ENCODE results near the gene TUBGCP6.
A peak's percentile ranks its signal among the peaks of the same experiment; 100 is the strongest.

TUBGCP6 gene

DNA sequence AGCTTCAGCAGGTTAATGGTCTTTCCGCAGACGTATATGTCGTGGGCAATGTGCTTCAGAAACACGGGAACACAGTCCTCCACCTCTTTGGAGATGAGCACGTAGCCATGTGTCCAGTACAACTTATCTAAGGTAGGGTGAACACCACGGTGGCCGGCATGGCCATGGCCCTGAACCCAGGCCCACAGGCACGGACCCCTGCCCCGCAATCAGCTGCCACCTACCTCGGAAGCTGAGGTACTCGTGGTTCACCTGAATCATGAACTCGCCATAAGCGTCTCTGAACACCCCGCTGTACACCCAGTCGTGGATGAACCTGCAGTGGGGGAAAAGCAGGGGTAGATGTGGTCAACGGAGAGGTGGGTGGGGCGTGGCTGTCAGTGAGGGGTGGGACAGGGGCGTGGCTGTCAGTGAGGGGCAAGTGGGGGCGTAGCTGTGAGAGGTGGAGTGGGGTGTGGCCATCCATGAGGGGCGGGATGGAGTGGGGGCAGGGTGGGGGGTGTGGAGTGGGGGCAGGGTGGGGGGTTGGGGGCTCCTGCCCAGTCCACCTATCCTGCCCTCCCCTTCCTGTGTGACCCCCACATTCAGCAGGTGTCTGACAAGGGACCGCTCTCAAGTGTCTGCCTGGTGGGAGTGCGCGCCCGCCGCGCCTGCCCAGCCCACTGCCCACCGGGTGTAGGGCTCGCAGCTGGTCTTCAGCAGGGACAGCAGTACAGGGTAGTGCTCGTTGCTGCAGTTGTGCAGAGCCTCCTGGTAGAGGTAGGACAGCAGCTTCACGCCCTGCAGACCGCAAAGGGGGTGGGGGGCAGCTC, 18.6 kb downstream of the TUBGCP6 start:
- no peak for DNase-seq (ENCODE audit: low read depth)

DNA sequence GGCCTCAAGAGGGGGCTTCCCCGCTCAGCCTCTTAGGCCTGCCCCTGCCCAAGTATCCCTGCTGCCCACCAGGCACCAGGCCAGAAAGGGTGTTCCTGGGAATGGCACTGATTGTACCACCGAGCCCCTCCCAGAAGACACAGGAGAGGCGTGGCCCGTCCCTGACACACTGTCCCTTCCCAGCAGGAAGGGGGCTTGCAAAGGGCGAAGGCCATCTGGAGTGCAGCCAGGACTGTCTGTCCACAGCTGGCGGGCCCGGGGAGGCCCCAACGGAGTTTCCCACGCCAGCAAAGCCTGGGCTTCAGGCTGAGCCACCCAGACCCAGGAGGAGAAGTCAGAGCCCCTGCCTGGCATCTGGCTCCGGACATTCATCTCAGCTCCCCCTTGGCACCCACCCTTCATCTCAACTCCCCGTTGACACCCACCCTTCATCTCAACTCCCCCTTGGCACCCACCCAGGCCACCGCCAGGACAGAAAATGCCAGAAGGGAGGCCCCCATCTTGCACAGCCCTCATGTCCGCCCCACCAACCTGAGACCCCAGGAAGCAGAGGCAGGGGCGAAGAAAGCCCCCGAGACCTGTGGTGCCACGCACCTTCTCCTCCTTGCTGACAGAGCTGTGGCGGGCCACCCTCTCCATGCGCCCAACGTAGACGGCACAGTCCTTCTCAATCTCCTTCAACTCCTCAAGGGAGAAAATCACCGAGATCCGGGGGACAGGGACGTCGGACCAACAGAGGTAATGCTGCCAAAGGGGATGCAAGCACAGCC, 19.4 kb downstream of the TUBGCP6 start:
- DNase-seq (ENCODE audit: low read depth), result no peak

DNA sequence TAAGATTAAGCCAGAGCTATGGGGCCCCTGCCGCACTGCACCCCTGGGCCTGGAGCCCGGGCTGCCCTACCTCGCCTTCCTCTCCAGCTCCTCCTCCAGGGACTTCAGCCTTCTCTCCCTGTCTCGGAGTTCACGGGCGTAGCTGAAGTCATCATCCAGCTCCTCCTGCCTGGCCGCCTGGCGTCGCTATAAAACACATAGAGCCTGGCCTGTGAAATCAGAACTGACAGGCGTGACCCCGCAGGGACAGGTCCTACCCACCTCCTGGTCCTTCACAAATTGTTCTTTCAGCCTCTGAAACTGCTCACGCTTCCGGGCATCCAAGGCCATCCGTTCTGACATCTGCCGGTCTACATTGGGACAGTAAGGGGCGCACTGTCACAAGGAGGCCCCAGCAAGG, 20.8 kb downstream of the TUBGCP6 start:
- DNase-seq (ENCODE audit: low read depth), result no peak

DNA sequence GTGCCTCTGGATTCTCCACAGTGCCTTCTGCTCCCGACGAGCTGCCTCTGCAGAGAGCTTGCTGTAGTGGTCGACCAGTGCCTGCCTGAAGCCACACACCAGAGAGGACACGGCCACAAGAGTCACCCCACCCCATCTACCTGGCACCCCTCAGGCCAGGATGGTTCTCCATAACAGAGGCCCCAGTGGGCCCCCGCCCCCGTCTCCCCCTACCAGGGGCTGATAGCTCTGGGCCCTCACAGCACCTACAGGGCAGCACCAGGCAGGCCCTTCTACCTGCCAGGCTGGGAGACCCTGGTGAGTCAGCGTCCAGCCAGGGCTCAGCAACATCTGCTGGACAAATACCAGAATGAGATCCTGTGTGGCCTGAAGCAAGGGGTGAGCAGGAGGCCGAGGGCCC, 22.3 kb downstream of the TUBGCP6 start:
- DNase-seq (ENCODE audit: low read depth), result no peak

DNA sequence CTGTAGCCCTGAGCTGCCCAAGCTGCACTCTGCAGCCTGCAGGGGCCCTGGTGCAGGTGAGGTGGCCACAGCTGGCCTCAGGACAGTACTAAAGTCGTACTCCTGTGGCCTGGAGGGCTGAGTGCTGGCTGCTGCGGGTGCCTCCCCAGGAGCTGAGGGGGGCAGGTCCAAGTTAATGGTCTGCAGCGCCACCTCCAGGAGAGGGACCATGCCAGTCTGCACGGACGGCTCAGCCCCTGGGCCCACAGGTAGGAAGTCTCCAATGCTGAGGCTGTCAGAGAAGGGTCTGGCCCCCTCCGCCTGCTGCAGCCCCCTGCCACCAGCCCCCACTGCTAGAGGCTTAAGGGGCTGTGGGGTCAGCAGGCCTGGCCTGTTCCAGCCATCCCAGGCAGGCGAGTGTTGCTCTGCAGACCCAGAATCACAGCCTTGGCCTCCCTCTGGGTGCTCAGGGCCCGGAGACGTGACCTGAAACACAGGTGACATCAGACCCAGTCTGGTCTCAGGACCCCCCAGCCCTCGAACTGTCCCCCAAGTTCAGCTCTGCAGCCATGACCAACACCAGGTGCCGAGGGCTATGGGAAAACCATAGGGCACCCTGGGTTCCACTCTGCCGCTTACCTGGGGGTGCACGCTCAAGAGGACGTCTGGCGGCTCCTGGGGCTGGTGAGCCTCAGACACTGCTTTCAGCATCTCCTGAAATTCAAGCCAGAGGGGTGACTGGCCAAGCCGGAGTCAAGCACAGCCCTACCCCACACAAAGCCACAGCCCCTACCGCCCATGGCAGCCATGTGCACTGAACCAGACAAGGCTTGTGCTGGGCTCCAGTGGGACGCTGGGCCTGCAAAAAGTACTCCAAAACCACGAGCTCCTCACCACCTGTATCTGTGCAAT, 23.2 kb downstream of the TUBGCP6 start:
- DNase-seq (ENCODE audit: low read depth), result no peak

DNA sequence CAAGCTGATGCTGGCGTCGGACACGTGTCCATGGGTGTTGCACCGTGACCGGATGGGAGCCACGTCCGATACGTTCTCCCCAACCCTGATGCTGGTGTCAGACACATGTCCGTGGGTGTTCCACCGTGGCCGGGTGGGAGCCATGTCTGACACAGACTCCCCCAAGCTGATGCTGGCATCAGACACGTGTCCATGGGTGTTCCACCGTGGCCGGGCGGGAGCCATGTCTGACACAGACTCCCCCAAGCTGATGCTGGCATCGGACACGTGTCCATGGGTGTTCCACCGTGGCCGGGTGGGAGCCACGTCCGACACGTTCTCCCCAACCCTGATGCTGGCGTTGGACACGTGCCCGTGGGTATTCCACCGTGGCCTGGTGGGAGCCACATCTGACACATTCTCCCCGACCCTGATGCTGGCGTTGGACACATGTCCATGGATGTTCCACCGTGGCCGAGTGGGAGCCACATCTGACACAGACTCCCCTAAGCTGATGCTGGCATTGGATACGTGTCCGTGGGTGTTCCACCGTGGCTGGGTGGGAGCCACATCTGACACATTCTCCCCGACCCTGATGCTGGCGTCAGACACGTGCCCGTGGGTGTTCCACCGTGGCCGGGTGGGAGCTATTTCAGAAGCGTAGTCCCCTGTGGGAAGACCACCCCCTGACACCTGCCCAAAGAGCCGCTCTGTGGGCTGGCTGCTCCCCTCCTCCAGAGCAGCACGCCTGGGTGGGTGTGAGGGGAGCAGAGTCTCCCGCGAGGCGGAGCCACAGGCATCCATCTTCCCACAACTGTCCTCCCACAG, 24.0 kb downstream of the TUBGCP6 start:
- DNase-seq (ENCODE audit: low read depth), result no peak

DNA sequence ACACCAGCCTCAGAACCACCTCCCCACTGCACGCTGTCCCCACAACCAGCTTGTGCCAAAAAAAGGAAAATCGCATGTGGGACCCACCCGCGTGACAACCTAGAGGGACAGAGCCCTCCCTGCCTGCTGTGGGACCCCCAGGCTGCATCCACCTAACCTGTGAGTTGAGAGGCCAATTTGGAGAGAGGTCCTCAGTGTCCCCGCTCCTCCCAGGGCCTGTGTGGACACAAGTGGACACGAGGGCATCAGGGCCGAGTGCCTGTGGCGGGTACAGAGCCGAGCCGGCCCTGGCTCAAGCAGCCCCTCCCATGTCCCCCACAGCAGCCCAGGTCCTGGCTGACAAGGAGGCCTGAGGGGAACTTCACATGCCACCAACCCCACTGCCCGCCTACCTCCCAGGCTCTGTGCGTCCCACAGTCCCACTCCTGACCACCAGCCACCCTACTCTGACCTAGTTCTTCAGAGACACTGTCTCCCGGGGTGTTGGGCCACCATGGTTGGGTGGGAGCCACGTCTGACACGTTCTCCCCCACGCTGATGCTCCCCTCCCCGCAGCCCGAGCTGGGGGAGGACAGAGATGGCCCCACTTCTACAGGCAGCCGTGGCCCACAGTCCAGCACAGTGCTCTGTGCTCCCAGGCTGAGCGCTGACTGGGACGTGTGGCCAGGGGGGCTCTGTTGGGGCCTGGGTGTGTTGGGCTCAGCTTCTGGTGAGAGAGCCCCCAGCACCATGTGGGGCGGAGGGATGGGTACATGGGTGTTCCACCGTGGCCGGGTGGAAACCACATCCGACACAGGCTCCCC, 24.8 kb downstream of the TUBGCP6 start:
- DNase-seq (ENCODE audit: low read depth), result no peak

DNA sequence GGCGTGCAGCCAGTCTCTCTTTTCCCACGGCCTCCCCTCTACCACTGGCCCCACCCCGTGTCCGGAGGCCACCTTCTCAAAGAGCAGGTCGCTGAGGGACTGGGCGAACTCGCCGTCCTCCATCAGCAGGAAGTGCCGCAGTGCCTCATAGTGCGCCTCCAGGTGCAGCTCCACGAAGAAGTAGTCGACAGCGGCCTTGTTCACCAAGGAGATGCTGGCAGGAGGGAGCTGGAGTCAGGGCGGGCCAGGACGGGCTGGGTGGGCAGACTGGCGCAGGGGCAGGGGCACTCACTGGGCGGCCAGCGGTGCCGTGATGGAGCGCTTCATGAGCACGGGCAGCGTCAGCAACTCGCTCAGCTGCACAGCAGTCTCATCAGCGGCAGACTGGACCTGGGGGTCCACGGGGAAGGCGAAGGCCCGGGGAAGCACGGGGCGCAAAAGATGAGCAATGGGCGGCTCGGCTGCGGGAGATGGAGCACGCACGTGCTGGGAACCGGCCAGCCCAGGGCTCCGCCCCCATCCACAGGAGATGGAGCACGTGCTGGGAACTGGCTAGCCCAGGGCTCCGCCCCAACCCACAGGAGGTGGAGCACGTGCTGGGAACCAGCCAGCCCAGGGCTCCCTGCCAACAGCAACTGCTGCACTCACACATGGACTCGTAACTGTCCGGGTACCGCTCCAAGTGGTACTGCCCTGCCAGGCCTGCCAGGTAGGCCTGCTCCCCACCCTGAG, 25.7 kb downstream of the TUBGCP6 start:
- peak; percentile 66 for DNase-seq (ENCODE audit: low read depth)

DNA sequence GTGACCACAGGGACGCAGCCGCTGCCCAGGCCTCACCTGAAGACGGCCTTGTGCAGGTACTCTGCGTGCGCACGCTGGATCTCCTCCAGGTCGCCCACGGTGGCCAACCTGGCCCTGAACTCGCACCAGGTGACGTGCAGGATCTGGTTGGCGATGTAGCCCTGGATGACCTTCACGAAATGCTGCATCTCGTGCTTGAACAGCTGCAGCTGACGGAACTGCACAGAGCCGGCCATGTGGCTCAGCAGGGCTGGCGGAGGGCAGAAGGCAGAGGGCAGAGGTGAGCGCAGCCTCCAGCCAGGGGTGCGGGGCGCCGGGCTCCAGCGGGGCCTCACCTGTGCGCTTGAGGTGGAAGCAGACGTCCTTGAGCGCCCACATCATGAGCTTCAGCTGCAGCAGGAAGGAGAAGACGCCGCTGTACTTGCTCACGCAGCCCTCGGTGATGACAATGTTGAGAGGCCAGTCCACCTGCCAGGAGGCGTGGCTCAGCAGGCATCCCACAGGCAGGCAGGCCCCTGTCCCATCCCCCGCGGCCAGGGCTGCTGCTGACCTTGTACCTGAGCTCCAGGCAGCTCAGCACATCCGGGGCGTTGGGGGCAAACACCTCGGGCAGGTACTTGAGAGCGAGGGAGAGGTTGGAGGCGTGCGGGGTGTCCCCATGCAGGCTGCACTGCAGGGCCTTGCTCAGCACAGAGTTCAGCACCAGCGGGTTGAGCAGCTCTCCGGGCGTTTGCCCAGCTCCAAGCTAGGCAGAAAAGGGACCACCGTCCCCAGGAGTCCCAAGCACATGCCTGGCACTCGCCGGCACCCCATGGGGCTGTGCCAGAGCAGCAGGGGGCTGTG, 26.4 kb downstream of the TUBGCP6 start:
- no peak for DNase-seq (ENCODE audit: low read depth)

DNA sequence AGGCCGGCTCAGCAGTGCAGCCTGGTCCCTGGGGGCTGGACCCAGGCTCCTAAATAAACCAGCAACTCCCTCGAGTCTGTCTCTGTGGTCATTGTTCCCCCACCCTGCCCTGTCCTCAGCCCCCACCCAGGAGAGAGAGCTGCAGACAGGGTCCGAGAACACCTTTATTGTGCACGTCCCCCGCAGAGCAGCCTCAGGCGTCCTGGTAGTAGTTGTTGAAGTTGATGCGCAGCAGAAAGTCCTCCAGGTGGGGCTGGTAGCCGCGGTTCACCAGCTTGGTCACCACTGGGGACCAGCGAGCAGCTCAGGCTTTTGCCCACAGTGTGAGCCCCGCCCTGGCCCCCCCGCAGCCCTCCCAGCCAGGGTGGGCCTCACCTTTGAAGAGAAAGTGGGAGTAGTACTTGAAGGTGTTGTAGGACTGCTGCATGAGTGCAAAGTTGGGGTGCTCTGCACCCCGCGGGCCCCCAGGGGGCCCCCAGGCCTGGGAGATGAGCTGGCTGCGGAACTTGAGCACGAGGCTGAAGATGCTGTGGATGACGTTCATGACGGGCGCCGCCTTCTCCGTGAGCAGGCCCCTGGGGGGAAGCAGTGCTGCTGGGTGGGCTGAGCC, 27.2 kb downstream of the TUBGCP6 start:
- DNase-seq (ENCODE audit: low read depth), result no peak

DNA sequence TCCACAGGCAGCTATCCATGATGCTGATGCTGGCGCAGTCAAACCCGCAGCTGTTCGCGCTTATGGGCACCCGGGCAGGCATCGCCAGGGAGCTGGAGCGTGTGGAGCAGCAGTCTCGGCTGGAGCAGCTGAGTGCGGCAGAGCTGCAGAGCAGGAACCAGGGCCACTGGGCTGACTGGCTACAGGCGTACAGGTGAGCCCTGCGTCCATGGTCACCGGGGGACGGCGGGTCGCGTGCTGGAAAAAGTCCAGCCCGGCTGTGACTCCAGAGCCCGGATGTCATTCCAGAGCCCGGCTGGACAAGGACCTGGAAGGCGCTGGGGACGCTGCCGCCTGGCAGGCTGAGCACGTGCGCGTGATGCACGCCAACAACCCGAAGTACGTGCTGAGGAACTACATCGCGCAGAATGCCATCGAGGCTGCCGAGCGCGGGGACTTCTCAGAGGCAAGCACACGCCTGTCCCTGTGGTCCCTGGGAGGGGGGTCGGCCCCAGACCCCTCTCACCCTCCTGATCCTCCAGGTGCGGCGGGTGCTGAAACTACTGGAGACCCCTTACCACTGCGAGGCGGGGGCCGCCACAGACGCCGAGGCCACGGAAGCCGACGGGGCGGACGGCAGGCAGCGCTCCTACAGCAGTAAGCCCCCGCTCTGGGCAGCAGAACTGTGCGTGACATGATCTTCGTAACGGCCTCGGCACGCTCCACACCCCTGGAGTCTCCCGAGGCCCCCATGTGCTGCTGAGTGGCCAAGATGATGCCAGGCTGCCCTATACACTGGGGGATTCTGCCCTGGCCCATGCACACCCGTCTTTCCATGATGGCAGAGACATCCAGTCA, 27.9 kb downstream of the TUBGCP6 start:
- DNase-seq (ENCODE audit: low read depth), result no peak

DNA sequence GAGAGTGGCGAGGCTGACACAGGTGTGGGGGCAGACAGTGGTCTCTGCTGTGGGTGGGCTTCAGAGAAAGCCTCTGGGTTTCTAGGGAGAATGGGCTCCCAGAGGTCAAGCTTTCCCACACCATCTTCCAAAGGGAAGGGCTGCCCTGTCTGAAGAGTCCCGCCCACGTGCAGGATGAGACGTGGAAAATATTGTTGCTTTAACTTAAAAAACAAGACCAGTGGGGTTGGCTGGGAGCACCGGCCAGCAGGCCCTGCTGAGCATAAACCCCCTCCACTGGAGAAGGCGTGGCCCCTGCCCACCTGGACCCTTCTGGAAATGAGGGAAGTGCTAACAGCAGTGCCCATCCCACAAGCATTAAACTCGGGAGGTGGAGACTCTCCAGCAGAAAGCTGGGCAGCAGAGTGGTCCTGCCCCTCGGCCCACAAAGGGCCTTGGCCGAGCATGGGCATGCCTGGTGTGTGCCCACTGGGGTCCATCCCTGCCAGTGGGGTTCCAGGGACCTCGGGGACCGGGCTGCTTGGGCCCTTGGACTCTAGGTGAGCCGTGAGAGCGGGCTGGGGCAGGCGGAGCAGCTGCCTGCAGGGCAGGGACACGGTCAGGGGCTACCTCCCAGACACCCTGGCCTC, 28.7 kb downstream of the TUBGCP6 start:
- DNase-seq (ENCODE audit: low read depth), result no peak

DNA sequence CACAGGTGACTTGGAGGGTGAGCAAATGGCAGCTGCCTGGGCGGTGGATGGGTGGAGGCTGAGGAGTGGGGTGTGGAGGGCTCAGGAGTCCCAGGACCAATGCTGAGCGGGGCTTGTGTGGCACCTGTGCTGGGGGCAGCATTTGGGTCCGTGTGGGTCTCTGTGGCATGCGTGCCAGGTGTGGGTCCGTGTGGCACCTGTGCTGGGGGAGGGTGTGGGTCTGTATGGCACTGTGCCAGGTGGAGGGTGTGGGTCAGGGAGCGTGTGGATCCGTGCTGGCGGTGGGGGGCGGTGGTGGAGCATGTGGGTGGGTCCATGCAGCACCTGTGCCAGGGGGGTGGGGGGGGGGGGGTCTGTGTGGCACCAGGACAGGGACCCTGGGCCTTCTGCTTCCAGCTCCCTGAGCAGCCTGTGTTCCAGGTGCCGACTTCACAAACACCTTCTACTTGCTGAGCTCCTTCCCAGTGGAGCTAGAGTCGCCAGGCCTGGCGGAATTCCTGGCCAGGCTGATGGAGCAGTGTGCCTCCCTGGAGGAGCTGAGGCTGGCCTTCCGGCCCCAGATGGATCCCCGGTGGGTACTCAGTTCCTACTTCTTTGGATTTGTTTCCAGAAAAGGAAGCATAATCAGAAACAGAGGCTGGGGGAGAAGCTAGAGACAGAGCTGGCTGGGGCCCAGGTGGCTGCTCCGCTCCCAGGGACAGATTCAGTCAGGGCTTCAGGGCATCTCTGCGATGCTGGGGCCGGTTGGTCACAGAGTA, 29.3 kb downstream of the TUBGCP6 start:
- DNase-seq (ENCODE audit: low read depth), result no peak

DNA sequence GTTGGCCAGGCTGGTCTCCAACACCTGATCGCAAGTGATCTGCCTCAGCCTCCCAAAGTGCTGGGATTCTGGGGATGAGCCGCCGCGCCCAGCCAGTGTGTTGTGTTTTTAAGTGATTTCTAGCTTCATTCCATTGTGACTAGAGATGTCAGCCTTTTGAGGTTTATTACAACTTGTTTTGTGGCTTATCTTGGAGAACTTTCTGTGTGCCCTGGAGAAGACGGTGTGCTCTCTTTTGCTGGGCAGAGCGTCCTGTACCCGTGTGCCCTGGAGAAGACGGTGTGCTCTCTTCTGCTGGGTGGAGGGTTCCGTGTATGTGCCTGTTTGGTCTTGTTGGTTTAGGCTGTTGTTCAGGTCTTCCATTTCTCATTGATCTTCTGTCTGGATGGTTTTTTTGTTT, 31.6 kb downstream of the TUBGCP6 start:
- DNase-seq (ENCODE audit: low read depth), result no peak

DNA sequence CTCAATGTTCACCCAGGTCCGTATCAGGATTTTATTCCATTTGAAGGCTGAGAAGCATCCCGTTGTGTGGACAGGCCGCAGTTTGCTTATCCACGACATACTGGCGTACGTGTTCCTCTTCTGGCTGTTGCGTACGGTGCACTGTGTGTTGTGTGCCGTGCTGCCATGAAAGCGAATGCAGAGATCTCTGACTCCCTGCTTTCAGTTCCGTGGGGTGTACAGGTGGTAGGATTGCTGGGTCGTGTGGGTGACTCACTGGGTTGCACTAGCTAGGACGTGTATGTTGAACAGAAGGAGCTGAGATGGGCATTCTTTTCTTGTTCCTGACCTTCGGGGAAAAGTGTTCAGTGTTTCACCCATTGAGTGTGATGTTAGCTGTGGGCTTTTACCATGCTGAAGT, 33.7 kb downstream of the TUBGCP6 start:
- DNase-seq (ENCODE audit: low read depth), result no peak

DNA sequence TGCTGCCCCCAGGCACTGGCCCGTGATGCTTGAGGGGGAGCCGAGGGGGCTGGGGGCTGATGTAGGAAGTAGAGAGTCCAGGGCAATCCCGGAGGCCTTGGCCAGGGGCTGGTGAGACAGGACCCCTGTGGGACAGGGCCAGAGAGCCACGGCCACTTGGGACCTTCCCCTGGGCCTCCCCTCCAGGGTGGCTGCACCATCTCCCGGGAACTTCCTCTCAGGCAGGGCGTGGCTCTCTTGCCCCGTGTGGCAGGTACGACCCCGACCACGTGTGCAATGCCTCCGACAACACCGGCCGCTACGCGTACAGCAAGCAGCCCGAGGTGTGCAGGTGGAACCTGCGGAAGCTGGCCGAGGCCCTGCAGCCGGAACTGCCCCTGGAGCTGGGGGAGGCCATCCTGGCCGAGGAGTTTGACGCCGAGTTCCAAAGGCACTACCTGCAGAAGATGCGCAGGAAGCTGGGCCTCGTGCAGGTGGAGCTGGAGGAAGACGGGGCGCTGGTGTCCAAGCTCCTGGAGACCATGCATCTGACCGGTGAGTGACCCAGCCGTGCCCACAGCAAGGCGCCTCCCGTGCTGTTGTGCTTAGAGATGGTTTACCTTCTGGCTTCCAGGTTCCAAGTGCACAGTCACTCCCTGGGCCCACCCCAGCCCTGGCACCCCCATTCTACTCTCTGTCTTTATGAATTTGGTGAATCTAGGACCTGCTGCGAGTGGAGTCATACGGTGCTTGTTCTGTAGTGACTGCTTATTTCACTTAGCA, 34.3 kb downstream of the TUBGCP6 start:
- no peak for DNase-seq (ENCODE audit: low read depth)
